GM18502 (cell line): ENCODE measurements around the gene LIPN.
"Not testable (repeated sequence)": the region's sequence is repeated elsewhere in the genome, so short reads cannot be mapped to it uniquely, and the experiment has no call there.

Source experiments
- ATAC-seq: cut with Tn5 transposase; IDR thresholded peaks from one replicate; pipeline ENCODE4 v1.9.1; 2021; ENCODE audit warnings: mild to moderate bottlenecking; ENCODE audit not compliant: unreplicated experiment, poor library complexity

Gene LIPN, protein sequence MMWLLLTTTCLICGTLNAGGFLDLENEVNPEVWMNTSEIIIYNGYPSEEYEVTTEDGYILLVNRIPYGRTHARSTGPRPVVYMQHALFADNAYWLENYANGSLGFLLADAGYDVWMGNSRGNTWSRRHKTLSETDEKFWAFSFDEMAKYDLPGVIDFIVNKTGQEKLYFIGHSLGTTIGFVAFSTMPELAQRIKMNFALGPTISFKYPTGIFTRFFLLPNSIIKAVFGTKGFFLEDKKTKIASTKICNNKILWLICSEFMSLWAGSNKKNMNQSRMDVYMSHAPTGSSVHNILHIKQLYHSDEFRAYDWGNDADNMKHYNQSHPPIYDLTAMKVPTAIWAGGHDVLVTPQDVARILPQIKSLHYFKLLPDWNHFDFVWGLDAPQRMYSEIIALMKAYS

DNA sequence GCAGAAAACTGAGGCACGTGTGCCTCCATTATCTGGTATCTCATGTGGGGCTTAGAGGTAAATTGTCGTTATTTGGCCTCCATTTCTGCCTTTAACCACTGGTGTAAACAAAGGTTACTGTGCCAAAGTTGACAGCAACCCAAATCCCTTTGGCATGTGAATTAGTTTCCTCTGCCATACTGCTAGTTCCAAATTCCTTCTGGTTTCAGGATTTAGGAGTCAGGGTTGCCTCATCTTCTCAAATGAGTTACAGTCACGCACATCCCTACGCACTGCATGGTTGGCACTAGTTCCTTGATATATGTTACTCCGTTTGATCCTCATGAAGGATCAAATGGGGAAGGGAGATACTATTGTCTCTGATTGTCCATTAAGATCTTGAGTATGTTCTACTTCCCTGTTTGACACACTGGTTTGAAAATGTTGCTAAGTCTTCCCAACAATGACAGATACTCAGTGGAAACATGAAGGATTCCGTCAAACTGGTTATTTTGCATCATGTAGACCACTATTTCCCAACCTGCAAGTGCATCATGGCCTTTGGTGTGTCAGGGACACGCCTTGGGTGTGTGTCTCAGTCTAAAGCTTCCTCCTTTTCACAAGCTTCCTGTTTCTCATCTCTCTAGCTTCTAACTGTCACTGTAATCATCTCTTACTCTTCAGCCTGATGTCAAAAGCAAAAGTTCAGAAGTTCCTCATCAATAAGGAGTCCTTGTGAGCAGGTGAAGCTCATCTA lies at the start of gene LIPN:
Gene LIPN, plus strand, starts transcription at position 655 of the 736 bp plus-strand sequence. CDS start 1,386 bp downstream, outside the sequence.
- ATAC-seq, result no peak

DNA sequence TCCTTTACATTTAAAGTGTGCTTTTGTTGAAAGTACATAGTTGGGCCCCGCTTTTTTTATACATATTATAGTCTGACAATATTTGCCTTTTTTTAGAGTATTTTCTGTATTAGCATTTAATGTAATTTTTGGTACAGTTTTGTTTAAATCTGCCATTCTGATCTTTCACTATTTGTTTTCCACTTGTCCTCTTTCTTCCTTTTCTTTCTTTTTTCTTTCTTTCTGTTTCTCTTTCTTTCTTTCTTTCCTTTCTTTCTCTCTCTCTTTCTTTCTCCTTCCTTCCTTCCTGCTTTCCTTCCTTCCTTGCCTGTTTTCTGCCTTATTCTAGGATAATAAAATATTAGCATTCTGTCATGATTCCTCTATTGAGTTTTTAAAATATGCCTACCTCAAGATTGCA lies 44.3 kb upstream of the LIPN start:
- ATAC-seq, result no peak

DNA sequence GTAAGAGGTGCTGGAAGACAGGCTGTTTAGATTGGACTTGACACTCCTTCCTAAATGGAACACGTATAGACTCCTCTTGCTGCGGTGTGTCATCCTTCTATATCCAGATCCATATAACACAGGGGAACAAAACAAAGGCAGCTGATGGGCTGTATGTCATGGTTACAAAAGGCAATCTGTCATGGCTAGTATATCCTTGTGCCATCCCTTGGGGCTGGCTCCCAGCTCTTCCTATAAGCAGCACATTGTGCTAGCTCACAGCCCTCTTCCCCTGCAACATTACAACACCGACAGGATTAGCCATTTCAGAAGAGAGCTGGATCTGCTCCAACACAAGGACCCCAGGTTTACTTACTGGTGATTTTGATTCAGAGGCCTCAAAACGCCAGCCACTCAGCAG lies 38.4 kb upstream of the LIPN start:
- ATAC-seq, result no peak

DNA sequence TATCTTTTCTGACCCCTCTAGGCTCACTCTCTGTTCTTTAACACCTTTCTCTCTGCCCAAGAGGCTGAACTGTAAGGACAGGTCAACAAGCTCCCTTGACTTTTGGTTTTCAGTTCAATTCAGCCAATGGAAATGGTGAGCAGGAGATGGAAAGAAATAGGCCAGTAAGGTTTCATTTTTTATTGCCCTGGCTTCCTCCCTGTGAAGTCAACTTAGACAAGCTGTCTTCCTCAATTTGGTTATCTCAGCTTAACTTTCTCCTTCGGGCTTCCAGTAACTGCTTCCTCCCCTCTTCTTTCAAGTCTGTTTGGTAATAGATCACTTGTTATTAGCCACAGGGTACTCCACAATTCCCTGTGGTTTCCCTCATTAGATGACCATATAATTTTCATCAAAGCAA lies 34.0 kb upstream of the LIPN start:
- ATAC-seq, result no peak

DNA sequence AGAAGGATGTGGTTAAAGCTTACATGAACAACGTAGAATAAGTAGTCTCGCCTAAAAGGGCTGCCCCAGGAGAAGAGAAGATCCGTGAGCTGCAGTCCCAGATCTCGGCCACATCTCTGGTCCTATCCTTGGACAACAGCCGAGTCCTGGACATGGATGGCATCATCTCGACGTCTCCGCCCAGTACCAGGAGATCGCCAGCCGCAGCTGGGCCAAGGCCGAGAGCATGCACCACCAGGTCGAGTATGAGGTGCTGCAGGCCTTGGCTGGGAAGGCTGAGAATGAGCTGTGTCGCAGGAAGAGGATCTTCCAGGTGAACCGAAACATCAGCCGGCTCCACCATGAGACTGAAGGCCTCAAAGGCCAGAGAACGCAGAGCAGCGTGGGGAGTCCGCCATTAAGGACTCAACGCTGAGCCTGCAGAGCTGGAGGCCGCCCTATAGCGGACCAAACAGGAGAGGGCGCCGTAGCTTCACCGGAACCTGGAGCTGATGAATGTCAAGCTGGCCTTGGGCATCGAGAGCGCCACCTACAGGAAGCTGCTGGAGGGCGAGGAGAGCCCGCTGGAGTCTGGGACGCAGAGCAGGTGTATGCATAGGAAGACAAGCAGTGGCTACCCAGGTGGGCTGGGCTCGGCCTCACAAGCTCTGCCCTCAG lies 31.6 kb upstream of the LIPN start:
- no peak for ATAC-seq

DNA sequence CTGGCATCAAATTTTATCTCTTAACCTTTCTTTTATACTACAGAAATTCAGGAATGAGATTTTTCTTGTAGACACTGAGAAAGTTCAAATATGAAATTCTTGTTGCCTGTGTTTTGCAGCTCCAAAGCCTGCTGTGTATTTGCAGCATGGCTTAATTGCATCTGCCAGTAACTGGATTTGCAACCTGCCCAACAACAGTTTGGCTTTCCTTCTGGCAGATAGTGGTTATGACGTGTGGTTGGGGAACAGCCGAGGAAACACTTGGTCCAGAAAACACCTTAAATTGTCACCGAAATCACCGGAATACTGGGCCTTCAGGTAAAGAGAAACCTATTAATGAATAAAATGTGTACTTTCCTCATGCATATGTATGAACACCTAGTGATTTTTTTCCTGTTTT lies 29.0 kb upstream of the LIPN start:
- no peak for ATAC-seq

DNA sequence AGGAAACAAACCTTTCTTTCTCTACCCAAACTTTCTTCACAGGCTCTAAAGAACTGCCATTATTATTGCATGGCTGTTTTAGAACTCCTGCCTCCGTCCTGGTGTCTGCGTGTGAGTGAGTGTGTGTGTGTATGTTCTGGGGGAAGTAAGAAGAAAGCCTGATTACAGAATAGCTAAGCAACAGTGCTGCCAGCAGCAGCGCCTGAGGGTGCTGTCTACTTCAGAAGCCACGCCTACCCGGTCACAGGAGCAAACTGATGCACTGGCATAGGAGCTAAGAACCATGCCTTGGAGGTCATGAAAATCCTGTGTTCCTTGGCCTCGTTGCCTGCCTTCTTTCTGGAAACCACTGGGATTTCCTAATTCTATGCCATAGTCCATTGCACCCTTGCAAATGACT lies 28.5 kb upstream of the LIPN start:
- ATAC-seq, result no peak

DNA sequence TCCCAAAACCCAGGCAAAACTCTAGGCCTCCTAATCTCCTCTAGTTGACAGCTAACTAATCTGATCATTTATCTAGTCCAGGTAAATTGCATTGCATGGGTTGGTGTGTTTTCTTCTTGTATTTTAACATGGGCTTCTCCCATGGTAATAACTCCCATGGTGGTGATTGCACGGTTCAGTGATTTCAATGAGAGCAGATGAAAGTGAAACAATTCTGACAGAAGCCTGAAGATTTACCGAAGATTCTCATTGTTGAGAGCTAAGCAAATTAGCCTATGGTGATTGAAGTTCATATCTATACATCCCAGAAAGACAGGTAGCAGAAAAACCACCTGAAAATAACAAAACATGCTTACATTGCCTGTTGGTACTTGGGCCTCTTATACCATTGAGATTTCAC lies 26.6 kb upstream of the LIPN start:
- no peak for ATAC-seq

DNA sequence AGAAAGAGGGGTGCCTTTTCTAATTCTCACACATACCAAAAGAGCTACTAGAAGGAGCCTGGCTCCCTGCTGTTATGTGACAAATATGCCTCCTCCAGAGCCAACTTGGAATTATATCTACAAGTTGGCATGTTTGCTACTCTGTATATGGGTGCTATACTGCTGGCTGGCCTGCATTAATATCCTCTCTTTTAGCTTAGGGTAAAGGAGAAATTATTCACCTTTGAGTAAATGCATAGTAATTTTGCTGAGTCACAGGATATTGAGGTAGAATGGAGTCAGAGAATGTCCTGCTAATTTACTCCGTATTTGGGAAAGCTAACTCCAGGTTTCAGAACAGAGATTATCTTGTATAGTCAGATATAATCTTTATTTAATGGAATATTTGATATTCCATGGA lies 24.2 kb upstream of the LIPN start:
- no peak for ATAC-seq

DNA sequence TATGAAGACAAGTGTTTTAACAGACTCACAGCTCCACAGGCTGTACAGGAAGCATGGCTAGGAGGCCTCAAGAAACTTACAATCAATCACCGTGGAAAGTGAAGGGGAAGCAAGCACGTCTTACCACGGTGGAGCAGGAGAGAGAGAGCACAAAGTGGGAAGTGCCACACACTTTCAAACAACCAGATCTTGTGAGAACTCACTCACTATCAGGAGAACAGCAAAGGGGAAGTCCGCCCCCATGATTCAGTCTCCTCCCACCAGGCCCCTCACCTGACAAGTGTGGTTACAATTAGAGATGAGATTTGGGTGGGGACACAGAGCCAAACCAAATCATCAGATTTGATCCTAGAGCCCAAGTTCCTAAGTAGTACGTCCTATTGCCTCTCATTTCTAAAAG lies 17.9 kb upstream of the LIPN start:
- ATAC-seq, result not testable (repeated sequence)

DNA sequence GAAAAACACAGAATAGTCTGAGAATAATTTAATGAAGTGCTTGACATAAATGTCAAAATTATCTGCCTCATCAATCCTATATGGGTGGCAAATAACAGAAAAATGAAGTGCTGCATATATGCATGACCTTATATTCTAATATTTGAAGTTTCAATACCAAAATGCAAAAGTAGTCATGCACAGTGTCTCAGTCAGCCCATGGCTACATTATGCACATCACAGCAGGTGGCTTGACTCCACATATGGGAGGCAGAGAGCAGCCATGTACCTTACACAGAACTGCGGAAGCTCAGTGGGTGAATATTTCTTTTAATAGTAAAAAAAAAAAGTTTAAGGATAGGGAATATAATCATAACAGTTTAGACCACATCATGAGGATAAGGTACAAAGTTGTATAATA lies 17.4 kb upstream of the LIPN start:
- no peak for ATAC-seq

DNA sequence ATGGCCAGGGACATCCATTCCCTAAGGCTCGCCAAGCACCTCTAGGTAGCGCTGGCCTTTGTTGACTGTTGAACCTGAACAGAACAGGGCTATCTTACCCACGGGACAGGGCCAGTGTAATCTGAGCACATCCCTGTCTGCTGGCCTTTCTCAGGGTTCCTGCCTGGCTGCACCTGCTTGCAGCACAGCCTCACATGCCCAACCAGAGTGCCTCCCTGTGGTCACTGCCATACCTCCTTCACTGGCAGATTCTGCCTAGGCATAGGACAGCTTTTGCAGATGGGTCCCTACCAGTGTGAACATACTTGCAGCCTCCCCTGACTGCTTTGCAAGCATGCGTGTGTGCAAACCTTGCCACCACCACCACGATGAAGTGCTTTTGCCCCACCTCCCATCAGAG lies 15.8 kb upstream of the LIPN start:
- ATAC-seq, result no peak

DNA sequence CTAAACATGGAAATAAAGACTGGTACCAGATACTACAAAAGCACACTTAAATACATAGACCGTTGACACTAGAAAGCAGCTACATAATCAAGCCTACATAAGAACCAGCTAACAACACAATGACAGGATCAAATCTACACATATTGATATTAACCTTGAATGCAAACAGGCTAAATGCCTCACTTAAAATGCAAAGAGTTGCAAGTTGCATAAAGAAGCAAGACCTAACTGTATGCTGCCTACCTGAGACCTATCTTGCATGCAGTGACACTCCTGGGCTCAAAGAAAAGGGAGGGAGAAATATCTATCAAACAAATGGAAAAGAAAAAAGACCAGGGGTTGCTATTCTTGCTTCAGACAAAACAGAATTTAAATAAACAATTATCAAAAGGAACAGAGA lies 14.2 kb upstream of the LIPN start:
- ATAC-seq, result no peak

DNA sequence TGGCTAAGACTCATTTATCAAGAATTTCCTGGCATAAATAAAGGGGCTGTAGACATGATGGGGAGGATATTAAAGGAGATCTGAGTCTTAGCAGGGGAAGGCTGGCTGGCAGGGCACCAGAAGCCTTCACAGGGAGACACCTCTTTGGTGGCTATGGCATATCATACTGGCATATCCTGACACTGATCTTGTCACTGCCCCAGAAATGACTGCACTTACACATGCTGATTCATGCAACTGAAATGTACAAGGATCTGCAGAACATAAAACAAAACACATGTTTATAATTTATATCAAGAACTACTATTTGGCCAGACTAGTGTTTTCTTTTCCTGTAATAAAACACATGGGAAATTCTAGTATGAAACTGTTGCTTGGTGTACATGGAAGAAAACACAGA lies 5.5 kb upstream of the LIPN start:
- no peak for ATAC-seq

DNA sequence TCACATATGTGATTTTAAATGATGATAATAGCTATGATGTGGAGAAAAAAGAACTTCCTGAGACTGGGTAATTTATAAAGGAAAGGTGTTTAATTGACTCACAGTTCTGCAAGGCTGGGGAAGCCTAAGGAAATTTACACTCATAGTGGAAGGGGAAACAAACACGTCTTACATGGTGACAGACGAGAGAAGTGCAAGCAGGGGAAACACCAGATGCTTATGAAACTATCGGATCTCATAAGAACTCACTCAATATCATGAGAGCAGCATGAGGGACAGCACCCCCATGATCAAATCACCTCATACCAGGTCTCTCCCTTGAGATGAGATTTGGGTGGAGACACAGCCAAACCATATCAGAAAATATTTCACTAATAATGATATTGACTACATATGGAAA lies 4.1 kb upstream of the LIPN start:
- ATAC-seq, result peak; percentile 62

DNA sequence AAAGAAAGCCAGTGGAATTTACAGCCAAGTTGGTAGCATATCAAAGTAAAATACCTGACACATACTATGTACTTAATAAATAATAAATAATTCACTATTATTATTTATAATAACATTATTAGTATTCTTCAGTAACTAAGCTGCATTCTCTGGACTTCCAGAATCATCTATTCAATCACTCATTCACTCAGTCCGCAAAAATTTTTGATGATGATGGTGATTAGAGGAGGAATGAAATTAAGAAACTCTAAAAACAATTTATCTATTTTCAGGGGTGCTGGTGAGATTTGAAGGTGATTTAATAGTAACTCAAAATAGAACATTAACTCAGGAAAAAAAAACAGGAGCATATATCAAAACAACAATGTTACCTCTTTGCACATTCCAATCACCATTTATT lies 3.2 kb upstream of the LIPN start:
- ATAC-seq, result no peak

DNA sequence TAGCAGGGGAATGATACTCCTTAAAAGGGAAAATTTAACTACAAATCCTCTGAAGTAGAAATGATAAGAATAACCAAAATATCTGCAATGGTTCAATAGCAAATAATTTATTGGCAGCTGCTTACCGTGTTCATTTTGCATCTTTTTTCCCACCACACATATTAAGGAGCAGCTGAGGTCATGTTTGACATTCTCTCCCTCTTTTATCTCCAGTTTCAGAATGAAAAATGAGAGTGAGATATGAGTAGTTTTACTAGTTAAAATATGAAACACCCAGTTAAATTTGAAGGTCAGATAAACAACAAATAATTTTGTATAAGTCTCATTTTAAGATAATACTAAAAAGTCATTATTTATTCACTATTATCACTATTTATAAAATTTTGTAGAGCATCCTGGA lies 3.1 kb downstream of the LIPN start:
- no peak for ATAC-seq

DNA sequence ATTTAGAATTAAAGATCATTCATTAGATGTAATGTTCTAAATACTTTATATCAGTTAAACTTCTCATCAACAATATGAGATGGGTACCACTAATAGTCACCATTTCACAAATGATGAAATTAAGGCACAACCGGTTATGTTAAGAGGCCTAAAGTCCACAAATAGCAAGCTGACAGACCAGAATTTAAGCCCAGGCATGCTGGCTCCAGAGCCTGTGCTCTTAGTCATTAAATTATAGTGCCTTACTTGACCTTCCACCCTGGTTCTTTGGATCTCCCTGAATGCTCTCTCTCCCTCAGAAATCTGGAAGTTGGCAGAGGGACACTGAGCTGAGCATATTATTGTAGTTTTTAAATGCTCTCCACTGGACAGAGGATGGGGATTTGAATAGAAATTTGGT lies 3.6 kb downstream of the LIPN start:
- no peak for ATAC-seq

DNA sequence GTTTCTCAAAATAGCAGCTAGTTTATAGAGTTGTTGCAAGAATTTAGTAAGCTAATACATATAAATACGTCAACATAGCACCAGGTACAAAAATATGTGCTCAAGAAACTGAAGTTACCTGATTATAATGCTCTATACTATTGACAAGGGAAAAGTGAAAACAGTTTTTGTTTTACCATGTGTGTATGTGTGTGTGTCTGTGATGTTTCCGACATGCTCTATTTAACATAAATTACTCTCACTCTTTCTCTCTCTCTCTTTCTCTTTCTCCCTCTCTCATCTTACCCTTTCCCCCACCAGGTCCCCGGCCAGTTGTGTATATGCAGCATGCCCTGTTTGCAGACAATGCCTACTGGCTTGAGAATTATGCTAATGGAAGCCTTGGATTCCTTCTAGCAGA lies 4.3 kb downstream of the LIPN start:
- ATAC-seq, result no peak

DNA sequence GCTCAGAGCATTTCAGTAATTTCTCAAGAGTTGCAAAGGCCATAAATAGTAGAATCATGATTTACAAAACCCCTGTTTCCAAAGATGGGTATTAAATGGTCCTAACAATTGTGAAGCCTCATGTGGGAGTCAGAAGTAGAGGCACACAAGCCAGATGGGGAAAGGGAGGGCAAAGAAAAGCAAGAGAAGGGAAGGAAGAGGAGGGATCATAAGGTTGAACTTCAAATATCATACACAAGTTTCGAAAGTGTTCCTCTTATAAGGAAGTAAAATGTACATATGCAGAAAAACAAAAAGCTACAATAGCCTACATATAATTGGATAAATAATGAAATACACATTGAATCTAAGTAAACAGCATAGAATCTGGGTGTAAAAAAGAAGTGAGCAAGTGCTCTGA lies 6.0 kb downstream of the LIPN start:
- no peak for ATAC-seq

DNA sequence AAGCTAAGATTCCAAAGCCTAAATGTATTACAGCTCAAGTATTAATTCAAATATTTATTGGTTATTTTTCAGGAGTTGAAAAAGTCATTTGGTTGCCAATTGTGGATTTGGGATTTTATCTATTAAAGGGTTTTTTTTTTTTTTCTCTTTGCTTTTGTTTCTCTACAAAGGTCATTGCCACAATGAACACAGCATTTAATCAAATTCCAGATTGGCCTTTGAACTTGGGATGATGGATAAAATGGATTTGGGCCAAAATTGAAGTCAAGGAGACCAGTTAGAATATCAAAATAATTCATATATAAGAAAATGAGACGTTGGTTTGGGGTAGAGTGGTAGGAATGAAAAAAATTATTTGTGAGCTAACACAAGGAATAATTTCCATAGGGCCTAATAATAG lies 9.6 kb downstream of the LIPN start:
- ATAC-seq, result no peak
